ENCODE data around the gene JAG1. TPM values are rescaled to one million over a fixed set of nuclear protein-coding genes. Genes with fewer than 3 reads are reported as not detected.
A peak's percentile ranks its signal among the peaks of the same experiment; 100 is the strongest.

The JAG1 gene
- total RNA-seq, 1 donor from 2014 or later = 70.3 TPM

DNA sequence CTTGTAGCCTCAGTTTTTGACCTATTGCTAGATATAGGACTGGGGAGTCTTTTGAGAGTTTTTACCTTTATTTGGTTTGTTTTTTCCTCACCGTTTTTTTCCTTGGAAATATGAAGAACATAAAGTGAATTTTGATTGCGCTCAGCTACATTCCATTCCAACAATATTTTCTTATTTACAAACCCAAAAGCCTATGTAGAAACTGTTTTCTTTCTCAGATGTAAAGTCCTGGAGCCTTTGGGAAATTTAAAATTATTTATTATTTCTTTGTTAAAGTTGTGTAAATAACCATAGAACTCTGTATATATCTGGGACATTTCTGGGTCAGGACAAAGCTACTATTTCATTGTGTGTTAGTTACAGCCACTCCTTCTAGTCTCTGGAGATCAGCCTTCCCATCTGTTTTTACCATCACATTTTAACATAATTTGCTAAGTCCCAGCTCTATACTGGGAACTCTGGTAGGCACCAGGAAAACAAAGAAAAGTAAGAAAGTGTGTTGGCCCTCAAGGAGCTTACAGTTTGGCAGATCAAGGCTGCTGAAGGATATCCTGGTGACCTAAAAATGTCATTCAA lies 68.8 kb downstream of the JAG1 start:
- TF ChIP-seq, protein P1, sequence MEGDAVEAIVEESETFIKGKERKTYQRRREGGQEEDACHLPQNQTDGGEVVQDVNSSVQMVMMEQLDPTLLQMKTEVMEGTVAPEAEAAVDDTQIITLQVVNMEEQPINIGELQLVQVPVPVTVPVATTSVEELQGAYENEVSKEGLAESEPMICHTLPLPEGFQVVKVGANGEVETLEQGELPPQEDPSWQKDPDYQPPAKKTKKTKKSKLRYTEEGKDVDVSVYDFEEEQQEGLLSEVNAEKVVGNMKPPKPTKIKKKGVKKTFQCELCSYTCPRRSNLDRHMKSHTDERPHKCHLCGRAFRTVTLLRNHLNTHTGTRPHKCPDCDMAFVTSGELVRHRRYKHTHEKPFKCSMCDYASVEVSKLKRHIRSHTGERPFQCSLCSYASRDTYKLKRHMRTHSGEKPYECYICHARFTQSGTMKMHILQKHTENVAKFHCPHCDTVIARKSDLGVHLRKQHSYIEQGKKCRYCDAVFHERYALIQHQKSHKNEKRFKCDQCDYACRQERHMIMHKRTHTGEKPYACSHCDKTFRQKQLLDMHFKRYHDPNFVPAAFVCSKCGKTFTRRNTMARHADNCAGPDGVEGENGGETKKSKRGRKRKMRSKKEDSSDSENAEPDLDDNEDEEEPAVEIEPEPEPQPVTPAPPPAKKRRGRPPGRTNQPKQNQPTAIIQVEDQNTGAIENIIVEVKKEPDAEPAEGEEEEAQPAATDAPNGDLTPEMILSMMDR (conservative IDR thresholded peaks at IDR 0.05) = no peak
- no peak for DNase-seq (ENCODE audit: low read depth, low spot score)
- Mint-ChIP-seq H3K4me3 (no peak overlapping the region), H3K27ac (ENCODE audit: unreplicated experiment) (no peak overlapping the region), H3K27me3 (ENCODE audit: low read depth) (no peaks in the 10 kb centered on the region), H3K9me3 (no peaks in the 10 kb centered on the region), H3K36me3 (ENCODE audit: low read depth) (peaks cover 10% of the 10 kb centered on the region), H3K4me1 (peaks cover 57% of the 10 kb centered on the region)

DNA sequence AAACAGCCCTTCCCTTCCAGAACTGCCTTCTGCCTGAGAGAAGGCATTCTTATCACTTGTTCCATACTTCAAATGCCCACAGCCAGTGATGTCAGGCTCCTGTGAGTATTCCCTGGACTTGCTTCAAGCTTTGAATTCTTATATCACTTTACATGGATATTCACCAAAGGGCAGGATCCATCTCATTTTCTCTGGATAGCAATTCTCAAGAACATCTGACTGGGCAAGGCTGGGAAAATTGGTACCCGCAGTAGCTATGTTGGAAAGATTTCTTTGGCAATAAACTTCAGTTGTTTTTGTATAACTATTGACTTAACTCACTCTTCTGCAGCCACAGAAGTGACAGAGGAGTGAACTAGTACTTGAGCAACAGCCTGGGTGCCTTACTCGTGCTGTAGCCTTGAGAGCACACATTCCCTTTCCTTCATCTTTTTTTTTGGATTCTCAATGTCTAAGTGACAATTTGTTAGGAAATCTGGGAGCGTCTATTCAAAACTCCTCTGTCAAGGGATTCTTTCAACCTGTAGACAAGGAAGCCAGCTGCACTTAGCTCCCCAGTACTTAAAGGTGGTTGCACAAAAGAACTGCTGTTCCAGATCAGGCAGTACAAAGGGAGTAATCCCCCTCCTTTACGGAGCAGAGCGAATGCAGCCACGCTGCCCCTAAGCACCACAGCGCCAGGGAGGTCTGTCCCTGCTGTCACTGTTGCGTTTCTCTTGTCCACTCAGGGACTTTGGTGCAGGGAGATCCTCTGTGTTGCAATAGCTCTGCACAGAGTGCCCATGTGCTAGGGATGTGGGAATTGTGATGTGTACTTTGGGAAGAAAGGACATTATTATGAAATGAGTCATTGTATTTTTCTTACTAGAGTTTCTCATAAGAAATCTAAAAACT lies 69.6 kb downstream of the JAG1 start:
- peak overlapping the region; percentile 71 for H3K27ac Mint-ChIP-seq (ENCODE audit: unreplicated experiment)
- DNase-seq (ENCODE audit: low read depth, low spot score) = peak; percentile 31
- peaks cover 10% of the 10 kb centered on the region for H3K36me3 Mint-ChIP-seq (ENCODE audit: low read depth)
- TF ChIP-seq, protein P1 (conservative IDR thresholded peaks at IDR 0.05) = no peak
- H3K9me3 Mint-ChIP-seq = no peaks in the 10 kb centered on the region
- H3K4me3 Mint-ChIP-seq = peak overlapping the region; percentile 72
- peaks cover 57% of the 10 kb centered on the region for H3K4me1 Mint-ChIP-seq
- no peaks in the 10 kb centered on the region for H3K27me3 Mint-ChIP-seq (ENCODE audit: low read depth)

DNA sequence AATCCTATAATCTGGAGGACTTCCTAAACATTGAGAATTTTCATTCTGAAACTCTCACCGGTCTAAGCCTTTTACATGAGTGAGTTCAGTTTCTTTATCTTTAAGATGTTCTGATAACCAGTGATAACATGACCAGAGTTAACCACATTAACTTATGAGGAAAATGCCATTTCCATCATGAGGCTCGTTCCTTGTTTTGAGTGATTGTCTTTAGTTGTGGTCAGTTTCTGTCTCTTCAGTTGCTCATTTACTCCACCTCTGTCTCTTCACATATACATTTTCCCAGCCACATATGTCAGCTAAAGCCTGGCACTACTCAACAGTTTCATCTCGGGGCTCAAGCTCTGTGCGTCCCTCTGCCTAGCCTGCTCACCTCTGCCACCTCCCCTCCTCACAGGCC lies 70.4 kb downstream of the JAG1 start:
- Mint-ChIP-seq H3K27me3 (ENCODE audit: low read depth) (no peaks in the 10 kb centered on the region), H3K4me3 (no peak overlapping the region), H3K36me3 (ENCODE audit: low read depth) (peaks cover 10% of the 10 kb centered on the region), H3K9me3 (no peaks in the 10 kb centered on the region), H3K4me1 (peaks cover 52% of the 10 kb centered on the region), H3K27ac (ENCODE audit: unreplicated experiment) (peak overlapping the region; percentile 71)
- DNase-seq (ENCODE audit: low read depth, low spot score) = no peak
- TF ChIP-seq, protein P1 (conservative IDR thresholded peaks at IDR 0.05) = no peak

DNA sequence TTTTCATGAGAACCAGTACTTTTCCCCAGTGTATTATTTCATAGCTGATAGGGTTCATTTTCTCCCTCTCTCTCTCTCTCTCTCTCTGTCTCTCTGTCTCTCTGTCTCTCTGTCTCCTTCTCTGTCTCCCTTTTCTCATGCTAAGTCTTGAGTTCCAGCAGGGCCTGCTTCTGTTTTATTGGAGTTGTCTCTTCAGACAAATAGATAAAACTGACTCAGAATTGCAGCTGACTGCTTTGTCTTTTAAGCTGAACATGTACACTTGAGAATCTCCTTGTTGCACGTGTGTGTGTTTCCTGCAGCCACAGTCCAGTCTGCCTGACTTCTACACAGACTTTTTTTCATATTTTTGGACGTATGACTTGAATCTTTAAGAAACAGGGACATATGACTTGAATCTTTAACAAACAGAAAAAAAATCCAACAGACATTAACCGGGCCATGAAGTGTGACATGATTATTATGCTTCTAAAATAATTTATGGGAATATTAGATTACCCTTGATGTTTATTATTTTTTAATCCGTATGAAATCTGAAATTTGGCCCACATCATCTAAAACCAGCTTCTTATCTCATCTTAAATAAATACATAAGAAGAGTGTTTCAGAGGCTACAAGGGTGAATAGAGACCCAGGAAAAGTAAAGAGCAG lies 71.5 kb downstream of the JAG1 start:
- Mint-ChIP-seq H3K36me3 (ENCODE audit: low read depth) (peaks cover 6% of the 10 kb centered on the region), H3K27me3 (ENCODE audit: low read depth) (no peaks in the 10 kb centered on the region), H3K27ac (ENCODE audit: unreplicated experiment) (peak overlapping the region; percentile 76), H3K9me3 (no peaks in the 10 kb centered on the region), H3K4me3 (no peak overlapping the region), H3K4me1 (peaks cover 44% of the 10 kb centered on the region)
- TF ChIP-seq, protein P1 (conservative IDR thresholded peaks at IDR 0.05) = no peak
- no peak for DNase-seq (ENCODE audit: low read depth, low spot score)

DNA sequence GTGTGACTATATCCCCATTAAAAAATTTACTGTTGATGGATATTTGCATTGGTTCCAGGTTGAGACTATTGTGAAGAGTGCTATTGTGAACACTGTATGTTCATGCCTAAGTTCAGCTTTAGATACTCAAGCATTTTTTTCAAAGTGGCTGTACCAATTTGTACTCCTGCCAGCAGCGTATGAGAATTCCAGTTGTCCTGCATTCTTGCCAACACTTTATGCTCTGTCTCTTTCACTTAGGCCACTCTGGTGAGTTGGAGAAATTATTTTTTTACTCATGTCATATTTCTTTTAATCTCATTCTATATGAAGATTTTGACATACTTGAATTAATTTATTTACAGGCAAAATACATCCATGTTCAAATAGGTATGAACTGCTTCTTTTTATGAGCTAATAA lies 76.2 kb downstream of the JAG1 start:
- no peak overlapping the region for H3K4me3 Mint-ChIP-seq
- no peaks in the 10 kb centered on the region for H3K27me3 Mint-ChIP-seq (ENCODE audit: low read depth)
- H3K9me3 Mint-ChIP-seq = no peaks in the 10 kb centered on the region
- peaks cover 12% of the 10 kb centered on the region for H3K4me1 Mint-ChIP-seq
- H3K27ac Mint-ChIP-seq (ENCODE audit: unreplicated experiment) = no peak overlapping the region
- TF ChIP-seq, protein P1 (conservative IDR thresholded peaks at IDR 0.05) = no peak
- peaks cover 5% of the 10 kb centered on the region for H3K36me3 Mint-ChIP-seq (ENCODE audit: low read depth)
- DNase-seq (ENCODE audit: low read depth, low spot score) = no peak

Measured in neural crest cell (in vitro differentiated cells).